AG04450 (cell line): ENCODE results near the gene ZDHHC14. TPM values are rescaled to one million over a fixed set of nuclear protein-coding genes. Genes with fewer than 3 reads are reported as not detected.

Experiments used
- CTCF ChIA-PET: fragments of 300-600, 350-600 bp; formaldehyde crosslinking; extraction: SDS; loops from one replicate; lab custom pipeline; 2022; ENCODE audit warnings: antibody characterized with exemption, inconsistent platforms; lab: Charles Lee
- POLR2A ChIA-PET: fragments of 350-600 bp; formaldehyde crosslinking; extraction: SDS; loops from one replicate; lab custom pipeline; 2021; ENCODE audit warnings: antibody characterized with exemption, inconsistent platforms; lab: Yijun Ruan, JAX
- DNase-seq: peaks from one replicate; pipeline ENCODE4 v3.0.0-alpha.2; 2011; ENCODE audit warnings: low read depth, low spot score
- H3K27ac ChIP-seq: one replicate; pipeline ENCODE4 v1.5.1; 2012; ENCODE audit warnings: low read depth, low read length, control low read depth
- H3K27me3 ChIP-seq: one replicate; pipeline ENCODE4 v1.6.0; 2012; ENCODE audit warnings: low read length; ENCODE audit not compliant: control insufficient read depth, insufficient read depth
- H3K4me3 ChIP-seq: 2 replicates; pipeline ENCODE4 v1.5.1; 2011; ENCODE audit warnings: mild to moderate bottlenecking, low read depth, low read length, control low read depth
- H3K9me3 ChIP-seq: 2 replicates; pipeline ENCODE4 v1.5.1; 2012; ENCODE audit warnings: low read length; ENCODE audit not compliant: control insufficient read depth, insufficient read depth
- CTCF ChIP-seq: IDR thresholded peaks from 2 replicates; pipeline ENCODE4 v1.5.1; 2011; ENCODE audit warnings: low read depth, low read length, control low read depth, inconsistent platforms
- polyA plus RNA-seq: library from polyadenylated mRNA; depleted of rRNA; stranded (reverse); fragments of >200 nt; gene quantifications from 2 replicates; pipeline ENCODE4 v1.2.3, GENCODE V29; 2011

The ZDHHC14 gene
- polyA plus RNA-seq, 1 experiment = 2.2 TPM

DNA sequence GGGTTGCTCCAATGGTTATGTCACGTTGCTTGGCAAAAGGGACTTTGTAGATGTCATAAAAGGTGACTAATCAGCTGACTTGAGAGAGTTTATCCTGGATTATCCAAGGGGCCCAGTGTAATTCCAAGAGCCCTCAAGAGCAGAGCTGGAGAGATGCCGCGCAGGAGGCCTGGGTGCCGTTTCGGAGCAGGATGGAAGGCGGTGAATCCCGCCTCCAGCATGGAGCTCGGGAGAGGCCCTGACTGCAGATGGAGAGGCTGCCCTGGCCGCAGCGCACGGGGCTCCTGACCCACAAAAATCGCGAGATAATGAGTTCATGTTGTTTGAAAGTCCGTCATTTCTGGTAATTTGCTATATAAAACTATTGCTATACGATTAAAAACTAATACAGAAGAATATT lies 219.8 kb downstream of the ZDHHC14 start:
- no peak for DNase-seq
- POLR2A ChIA-PET = no interaction called here
- Histone ChIP-seq H3K4me3 (no peak overlapping the region), H3K9me3 (no peaks in the 10 kb centered on the region), H3K27me3 (no peaks in the 10 kb centered on the region), H3K27ac (no peak overlapping the region)
- CTCF ChIA-PET = interaction anchor here (0.5 to 1.0 kb wide), 3 partner anchors 67 to 1036 kb away, joined by 3 to 4 read pairs (median 3); no protein-coding TSS in a partner anchor
- no peak for TF ChIP-seq CTCF

GRCh38 chr6:157602521-157603295 lies 221.7 kb downstream of the ZDHHC14 start:
- H3K27ac ChIP-seq = no peak overlapping the region
- no peak for DNase-seq
- no peaks in the 10 kb centered on the region for H3K9me3 ChIP-seq
- no peak overlapping the region for H3K4me3 ChIP-seq
- CTCF ChIA-PET = interaction anchor here (0.6 to 0.7 kb wide), 3 partner anchors 13 to 1723 kb away, joined by 5 to 6 read pairs (median 5); no protein-coding TSS in a partner anchor
- no peak for TF ChIP-seq CTCF
- H3K27me3 ChIP-seq = no peaks in the 10 kb centered on the region
- POLR2A ChIA-PET = interaction anchor here (0.7 kb wide), 1 partner anchor 11 kb away, joined by 3 read pairs; no protein-coding TSS in a partner anchor

GRCh38 chr6:157603314-157603940 lies 222.4 kb downstream of the ZDHHC14 start:
- no peak for DNase-seq
- CTCF ChIA-PET = interaction anchor here (0.6 kb wide), 1 partner anchor 1724 kb away, joined by 5 read pairs; no protein-coding TSS in a partner anchor
- POLR2A ChIA-PET = no interaction called here
- no peak overlapping the region for H3K4me3 ChIP-seq
- H3K9me3 ChIP-seq = no peaks in the 10 kb centered on the region
- H3K27ac ChIP-seq = no peak overlapping the region
- TF ChIP-seq CTCF = no peak
- H3K27me3 ChIP-seq = no peaks in the 10 kb centered on the region

DNA sequence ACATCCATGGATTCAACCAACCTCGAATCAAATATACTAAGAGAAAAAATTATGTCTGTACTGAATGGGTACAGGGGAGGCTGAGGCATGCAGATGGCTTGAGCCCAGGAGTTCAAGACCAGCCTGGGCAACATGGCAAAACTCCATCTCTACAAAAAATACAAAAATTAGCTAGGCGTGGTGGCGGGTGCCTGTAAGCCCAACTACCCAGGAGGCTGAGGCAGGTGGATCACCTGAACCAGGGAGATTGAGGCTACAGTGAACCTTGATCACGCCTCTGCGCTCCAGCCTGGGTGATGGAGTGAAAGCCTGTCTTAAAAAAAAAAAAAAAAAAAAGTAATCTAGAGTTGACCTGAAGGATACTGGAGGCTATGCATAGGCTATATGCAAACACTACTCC lies 223.0 kb downstream of the ZDHHC14 start:
- TF ChIP-seq CTCF = no peak
- ChIA-PET CTCF (no interaction called here), POLR2A (no interaction called here)
- no peak for DNase-seq
- Histone ChIP-seq H3K27me3 (no peaks in the 10 kb centered on the region), H3K27ac (no peak overlapping the region), H3K9me3 (no peaks in the 10 kb centered on the region), H3K4me3 (no peak overlapping the region)

DNA sequence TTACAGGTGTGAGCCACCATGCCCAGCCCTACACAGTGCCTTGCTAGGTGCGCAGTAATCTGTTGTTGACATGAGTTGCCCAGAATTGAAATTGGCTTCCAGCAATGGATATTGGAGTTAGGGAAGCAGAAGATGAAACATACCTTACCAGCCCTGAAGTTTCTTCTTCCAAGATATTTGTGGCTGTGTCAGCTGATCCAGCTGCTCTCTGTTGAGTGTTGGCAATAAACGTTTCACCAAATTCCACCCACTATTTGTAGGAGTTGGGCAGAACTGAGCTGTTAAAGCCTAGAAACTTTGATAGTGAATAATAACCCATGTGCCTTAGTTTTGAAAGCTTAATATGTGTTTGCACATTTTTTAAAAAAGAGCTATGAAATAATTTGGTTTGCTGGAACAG lies 223.8 kb downstream of the ZDHHC14 start:
- no peaks in the 10 kb centered on the region for H3K27me3 ChIP-seq
- no peak for DNase-seq
- H3K9me3 ChIP-seq = no peaks in the 10 kb centered on the region
- CTCF ChIA-PET = interaction anchor here (1.2 to 1.9 kb wide), 2 partner anchors 8 kb away, joined by 4 read pairs; no protein-coding TSS in a partner anchor
- POLR2A ChIA-PET = no interaction called here
- no peak overlapping the region for H3K27ac ChIP-seq
- TF ChIP-seq CTCF = no peak
- H3K4me3 ChIP-seq = no peak overlapping the region
